K562 (cell line): ENCODE results near the gene DOCK1. TPM values are rescaled to one million over a fixed set of nuclear protein-coding genes. Genes with fewer than 3 reads are reported as not detected.

Experiments used
- ATAC-seq: fragments of 200-7000 bp; cut with Tn5 transposase; 3 replicates; pipeline ENCODE4 v1.9.1; 2020; ENCODE audit warnings: moderate library complexity
- BruUV-seq: library from RNA; stranded (reverse); fragments of 400-500 nt; replicated peaks from 2 replicates; lab custom pipeline; 2021; lab: Mats Ljungman, UMichigan
- CTCF ChIA-PET: fragments of 300-600 bp; formaldehyde crosslinking; extraction: SDS; loops from one replicate; lab custom pipeline; 2021; ENCODE audit warnings: low intra/inter-chr PET ratio; lab: Yijun Ruan, JAX
- POLR2A ChIA-PET: fragments of 300-600, 350-650 bp; sonication (Branson Sonifier 250); formaldehyde crosslinking; extraction: SDS; loops from one replicate; lab custom pipeline; 2021; ENCODE audit warnings: antibody characterized with exemption, inconsistent platforms; lab: Yijun Ruan, JAX
- DNase-seq, 4 experiments: peaks; one replicate each; pipeline versions ENCODE4 v3.0.0 to v3.0.0-alpha.2; 2011 to 2018; ENCODE audit warnings: low spot score in 3 of 4, mixed read lengths in 3 of 4; ENCODE audit errors: extremely low read depth in 1 of 4
- FAIRE-seq: peaks from 2 replicates; lab custom pipeline; 2011; peaks lifted over from hg19 to GRCh38; lab: Jason Lieb, UNC
- H2AFZ ChIP-seq: 2 replicates; pipeline ENCODE4 v1.6.0; 2011; ENCODE audit warnings: low read depth, low read length, control low read depth, inconsistent platforms
- H3K27ac ChIP-seq: fragments of 200-600 bp; 3 replicates; pipeline ENCODE4 v1.8.0; 2011; ENCODE audit warnings: low read depth, mild to moderate bottlenecking, control low read depth, inconsistent platforms, low read length, moderate library complexity, mixed read lengths; ENCODE audit errors: extremely low read depth
- H3K27me3 ChIP-seq, 2 experiments: fragments of 300-600 bp in 1 of 2; 2 replicates in 1 of 2; 3 replicates in 1 of 2; pipeline versions ENCODE4 v1.6.0 to v1.8.0; 2011; ENCODE audit warnings: inconsistent platforms in 2 of 2, low read length in 2 of 2, mild to moderate bottlenecking in 1 of 2, mixed read lengths in 1 of 2, moderate library complexity in 1 of 2; ENCODE audit not compliant: control insufficient read depth in 2 of 2, insufficient read depth in 2 of 2
- H3K36me3 ChIP-seq: fragments of 300-600 bp; 3 replicates; pipeline ENCODE4 v1.8.0; 2011; ENCODE audit warnings: mild to moderate bottlenecking, low read length, inconsistent platforms; ENCODE audit not compliant: control insufficient read depth, insufficient read depth
- H3K4me1 ChIP-seq, 2 experiments: fragments of 200-600 bp in 1 of 2; replicated peaks in 1 of 2; 2 replicates in 1 of 2; 3 replicates in 1 of 2; pipeline versions ENCODE4 v1.5.1 to v1.8.0; 2011; ENCODE audit warnings: inconsistent platforms in 2 of 2, low read length in 2 of 2, mild to moderate bottlenecking in 1 of 2, mixed read lengths in 1 of 2, moderate library complexity in 1 of 2; ENCODE audit not compliant: control insufficient read depth in 2 of 2, insufficient read depth in 2 of 2
- H3K4me2 ChIP-seq: 2 replicates; pipeline ENCODE4 v1.6.1; 2011; ENCODE audit warnings: low read length, control low read depth, inconsistent platforms, mixed read lengths; ENCODE audit not compliant: insufficient read depth
- H3K4me3 ChIP-seq: fragments of 200-600 bp; sonication (generic), shearing (Covaris generic); 2 replicates; pipeline ENCODE4 v1.5.1; 2016; ENCODE audit warnings: control low read depth, inconsistent platforms
- H3K79me2 ChIP-seq: fragments of 200-600 bp; 3 replicates; pipeline ENCODE4 v1.8.0; 2011; ENCODE audit warnings: low read length, inconsistent platforms; ENCODE audit not compliant: control insufficient read depth, insufficient read depth
- H3K9ac ChIP-seq, 2 experiments: 2 replicates each; pipeline versions ENCODE4 v1.6.0 to v1.6.1; 2011; ENCODE audit warnings: low read depth in 2 of 2, low read length in 2 of 2, control low read depth in 1 of 2, inconsistent platforms in 1 of 2, mild to moderate bottlenecking in 1 of 2, mixed read lengths in 1 of 2; ENCODE audit not compliant: insufficient read depth in 1 of 2
- H3K9me1 ChIP-seq: one replicate; pipeline ENCODE4 v1.6.0; 2011; ENCODE audit warnings: inconsistent platforms, mild to moderate bottlenecking, low read length, moderate library complexity; ENCODE audit not compliant: control insufficient read depth, insufficient read depth
- H3K9me3 ChIP-seq: replicated peaks from 2 replicates; pipeline ENCODE4 v1.5.1; 2011; ENCODE audit warnings: low read depth, low read length, inconsistent platforms; ENCODE audit not compliant: control insufficient read depth, insufficient read depth
- H4K20me1 ChIP-seq: replicated peaks from 2 replicates; pipeline ENCODE4 v1.6.1; 2011; ENCODE audit warnings: low read length, inconsistent platforms, mixed read lengths; ENCODE audit not compliant: control insufficient read depth, insufficient read depth
- CC2D1A ChIP-seq: fragments of 450-650 bp; IDR thresholded peaks from 2 replicates; pipeline ENCODE4 v1.6.1; 2017; ENCODE audit warnings: mild to moderate bottlenecking
- ERF ChIP-seq: fragments of 450-650 bp; formaldehyde crosslinking; IDR thresholded peaks from 2 replicates; pipeline ENCODE4 v1.4.0; 2020; ENCODE audit warnings: mild to moderate bottlenecking, mixed read lengths
- MBD2 ChIP-seq: sonication (generic); IDR thresholded peaks from 2 replicates; pipeline ENCODE4 v1.6.1; 2016; ENCODE audit warnings: low read depth, borderline replicate concordance
- NFE2L1 ChIP-seq: fragments of 450-650 bp; IDR thresholded peaks from 2 replicates; pipeline ENCODE4 v1.6.1; 2016; ENCODE audit warnings: missing genetic modification characterization, low read depth, mild to moderate bottlenecking, missing compliant biosample characterization, moderate library complexity, borderline replicate concordance
- NFRKB ChIP-seq: fragments of 450-650 bp; IDR thresholded peaks from 2 replicates; pipeline ENCODE4 v1.6.1; 2016; ENCODE audit warnings: low read depth
- NR1H2 ChIP-seq: sonication (generic); formaldehyde crosslinking; IDR thresholded peaks from 2 replicates; pipeline ENCODE4 v1.4.0; 2020; ENCODE audit warnings: mild to moderate bottlenecking, missing genetic modification reagents
- RBM34 ChIP-seq: fragments of 200-400 bp; formaldehyde crosslinking; IDR thresholded peaks from 2 replicates; pipeline ENCODE4 v1.6.1; 2018; ENCODE audit warnings: low read length, borderline replicate concordance; ENCODE audit not compliant: insufficient read depth
- ZBTB7A ChIP-seq: IDR thresholded peaks from 2 replicates; pipeline ENCODE4 v1.6.1; 2011; ENCODE audit warnings: low read depth, mild to moderate bottlenecking, low read length, moderate library complexity, borderline replicate concordance; ENCODE audit not compliant: control insufficient read depth
- WGBS: fragments of 100-300 bp; shearing (Covaris generic); methylation state at CpG from one replicate; pipeline ENCODE4 v1.1.6; 2016; ENCODE audit warnings: low coverage, mixed read lengths; ENCODE audit not compliant: insufficient coverage; ENCODE audit errors: missing lambda C conversion rate; 5-methylcytosine and 5-hydroxymethylcytosine counted together
- in situ Hi-C: fragments of 300-500 bp; cut with MboI; formaldehyde crosslinking; loops from 4 replicates; pipeline ENCODE4 v1.15.0; 2018; ENCODE audit warnings: inconsistent platforms, mixed read lengths
- intact Hi-C: fragments of 100-400 bp; cut with micrococcal nuclease; formaldehyde crosslinking; loops from 2 replicates; pipeline ENCODE4 v1.14.2; 2022
- polyA plus RNA-seq, 8 experiments: library from polyadenylated mRNA; depleted of rRNA in 4 of 8; stranded (reverse) in 5 of 8; unstranded in 3 of 8; fragments of >200 nt; fragmentation: Nextera tagmentation in 2 of 8; fragmentation: Illumina TruSeq in 1 of 8; extraction: Ambion mirVana in 2 of 8; extraction: Trizol in 1 of 8; gene quantifications; 2 replicates each; pipeline versions ENCODE4 v1.2.1 to v1.2.3, GENCODE V29; 2011 to 2014; ENCODE audit warnings: inconsistent platforms in 1 of 8, missing spikeins in 1 of 8
- total RNA-seq, 7 experiments: library from RNA; depleted of rRNA in 6 of 7; stranded (reverse); fragments of >200 nt in 6 of 7; fragmentation: Illumina TruSeq in 2 of 7; extraction: Trizol in 2 of 7; gene quantifications; 2 replicates each; pipeline versions ENCODE4 v1.2.1 to v1.2.3, GENCODE V29; 2011 to 2021; ENCODE audit warnings: low replicate concordance in 1 of 7
- TF ChIP-seq, protein P1 (sequence below): sonication (generic); formaldehyde crosslinking; IDR thresholded peaks from 2 replicates; pipeline ENCODE4 v1.8.0; 2022; ENCODE audit warnings: mild to moderate bottlenecking, missing genetic modification reagents

The DOCK1 gene
- total and polyA plus RNA-seq, 9 of the 15 experiments (the other 6 are each of a cell fraction or from before 2014, with no cell fraction given): 0.31 TPM; not detected in 8

DNA sequence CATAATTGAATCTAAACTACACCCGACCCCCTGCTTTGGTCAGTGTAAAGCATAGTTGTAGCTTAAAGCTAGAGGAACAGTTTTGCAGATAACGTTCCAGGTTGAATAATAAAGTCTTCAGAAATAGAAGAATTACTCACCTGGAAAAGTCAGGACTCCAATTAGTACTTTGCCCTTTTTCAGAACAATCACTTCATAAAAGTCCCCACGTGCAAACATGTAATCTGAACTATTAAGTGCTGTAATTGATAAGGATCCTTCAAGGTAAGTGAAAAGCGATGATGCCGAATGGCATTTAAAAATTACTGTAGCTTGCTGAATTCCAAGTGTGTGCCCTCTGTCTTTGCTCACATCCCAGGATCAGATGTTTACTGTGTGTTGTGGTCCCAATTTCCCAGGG is 344.8 kb downstream of the DOCK1 start:
- FAIRE-seq: no peak
- intact Hi-C loops (no loop called here), in situ Hi-C loops (no loop called here)
- Histone ChIP-seq H3K27me3 (no peaks in the 10 kb centered on the region), H3K4me3 (no peak overlapping the region), H2AFZ (no peak overlapping the region), H3K9me3 (no peaks in the 10 kb centered on the region), H3K9me1 (no peaks in the 10 kb centered on the region), H3K27ac (no peak overlapping the region), H3K4me1 (no peaks in the 10 kb centered on the region), H3K4me2 (no peak overlapping the region), H3K79me2 (no peaks in the 10 kb centered on the region), H4K20me1 (no peaks in the 10 kb centered on the region), H3K36me3 (no peaks in the 10 kb centered on the region), H3K9ac (no peak overlapping the region)
- no TSS peak for BruUV-seq
- TF ChIP-seq RBM34: no peak
- TF ChIP-seq NFRKB: no peak
- TF ChIP-seq NR1H2 (CRISPR knock-in tag): no peak
- no peak for TF ChIP-seq MBD2
- TF ChIP-seq ERF: no peak
- TF ChIP-seq, protein P1, sequence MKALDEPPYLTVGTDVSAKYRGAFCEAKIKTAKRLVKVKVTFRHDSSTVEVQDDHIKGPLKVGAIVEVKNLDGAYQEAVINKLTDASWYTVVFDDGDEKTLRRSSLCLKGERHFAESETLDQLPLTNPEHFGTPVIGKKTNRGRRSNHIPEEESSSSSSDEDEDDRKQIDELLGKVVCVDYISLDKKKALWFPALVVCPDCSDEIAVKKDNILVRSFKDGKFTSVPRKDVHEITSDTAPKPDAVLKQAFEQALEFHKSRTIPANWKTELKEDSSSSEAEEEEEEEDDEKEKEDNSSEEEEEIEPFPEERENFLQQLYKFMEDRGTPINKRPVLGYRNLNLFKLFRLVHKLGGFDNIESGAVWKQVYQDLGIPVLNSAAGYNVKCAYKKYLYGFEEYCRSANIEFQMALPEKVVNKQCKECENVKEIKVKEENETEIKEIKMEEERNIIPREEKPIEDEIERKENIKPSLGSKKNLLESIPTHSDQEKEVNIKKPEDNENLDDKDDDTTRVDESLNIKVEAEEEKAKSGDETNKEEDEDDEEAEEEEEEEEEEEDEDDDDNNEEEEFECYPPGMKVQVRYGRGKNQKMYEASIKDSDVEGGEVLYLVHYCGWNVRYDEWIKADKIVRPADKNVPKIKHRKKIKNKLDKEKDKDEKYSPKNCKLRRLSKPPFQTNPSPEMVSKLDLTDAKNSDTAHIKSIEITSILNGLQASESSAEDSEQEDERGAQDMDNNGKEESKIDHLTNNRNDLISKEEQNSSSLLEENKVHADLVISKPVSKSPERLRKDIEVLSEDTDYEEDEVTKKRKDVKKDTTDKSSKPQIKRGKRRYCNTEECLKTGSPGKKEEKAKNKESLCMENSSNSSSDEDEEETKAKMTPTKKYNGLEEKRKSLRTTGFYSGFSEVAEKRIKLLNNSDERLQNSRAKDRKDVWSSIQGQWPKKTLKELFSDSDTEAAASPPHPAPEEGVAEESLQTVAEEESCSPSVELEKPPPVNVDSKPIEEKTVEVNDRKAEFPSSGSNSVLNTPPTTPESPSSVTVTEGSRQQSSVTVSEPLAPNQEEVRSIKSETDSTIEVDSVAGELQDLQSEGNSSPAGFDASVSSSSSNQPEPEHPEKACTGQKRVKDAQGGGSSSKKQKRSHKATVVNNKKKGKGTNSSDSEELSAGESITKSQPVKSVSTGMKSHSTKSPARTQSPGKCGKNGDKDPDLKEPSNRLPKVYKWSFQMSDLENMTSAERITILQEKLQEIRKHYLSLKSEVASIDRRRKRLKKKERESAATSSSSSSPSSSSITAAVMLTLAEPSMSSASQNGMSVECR: no peak
- no peak for TF ChIP-seq CC2D1A
- no peak for TF ChIP-seq ZBTB7A
- no peak for TF ChIP-seq NFE2L1 (tag)
- ChIA-PET POLR2A (no interaction called here), CTCF (no interaction called here)
- no peak for ATAC-seq
- DNase-seq: no peak
- 0% methylated on average over 5 of the region's 5 CpGs for WGBS
